OCI-M1 (cell line): Measurements from ENCODE around the gene CDH13.

Source experiments
- DNase-seq: peaks from one replicate; lab custom pipeline; 2025; lab: John Stamatoyannopoulos, UW

CDH13 gene

GRCh38 chr16:83809092-83809491 lies 1182.3 kb downstream of the CDH13 start:
- DNase-seq = no peak

- DNase-seq = no peak
Measured at GRCh38 chr16:83810901-83811300, 1184.1 kb downstream of the CDH13 start.

- DNase-seq = no peak
Measured at GRCh38 chr16:83813823-83814658, 1187.3 kb downstream of the CDH13 start.

GRCh38 chr16:83814659-83814985 lies 1187.9 kb downstream of the CDH13 start:
- no peak for DNase-seq

GRCh38 chr16:83817022-83817421 lies 1190.3 kb downstream of the CDH13 start:
- no peak for DNase-seq

GRCh38 chr16:83818276-83818675 lies 1191.5 kb downstream of the CDH13 start:
- no peak for DNase-seq

GRCh38 chr16:83819361-83819760 lies 1192.6 kb downstream of the CDH13 start:
- DNase-seq = no peak

- DNase-seq = peak; percentile 84
Measured at GRCh38 chr16:83826146-83826913, 1199.6 kb downstream of the CDH13 start.

- DNase-seq = no peak
Measured at GRCh38 chr16:83830091-83830768, 1203.5 kb downstream of the CDH13 start.

- DNase-seq = no peak
Measured at GRCh38 chr16:83830769-83831455, 1204.1 kb downstream of the CDH13 start.

GRCh38 chr16:83831456-83831987 lies 1204.8 kb downstream of the CDH13 start:
- DNase-seq = no peak

GRCh38 chr16:83833921-83834320 lies 1207.2 kb downstream of the CDH13 start:
- no peak for DNase-seq

GRCh38 chr16:83835586-83836566 lies 1209.1 kb downstream of the CDH13 start:
- peak; percentile 68 for DNase-seq

- DNase-seq = no peak
Measured at GRCh38 chr16:83837566-83837965, 1210.8 kb downstream of the CDH13 start.

- DNase-seq = no peak
Measured at GRCh38 chr16:83838151-83838550, 1211.4 kb downstream of the CDH13 start.

GRCh38 chr16:83839561-83839960 lies 1212.8 kb downstream of the CDH13 start:
- no peak for DNase-seq

GRCh38 chr16:83840060-83840617 lies 1213.4 kb downstream of the CDH13 start:
- DNase-seq = no peak

- DNase-seq = no peak
Measured at GRCh38 chr16:83842291-83842690, 1215.5 kb downstream of the CDH13 start.

- DNase-seq = peak; percentile 11
Measured at GRCh38 chr16:83842756-83843507, 1216.2 kb downstream of the CDH13 start.

GRCh38 chr16:83843657-83844056 lies 1216.9 kb downstream of the CDH13 start:
- DNase-seq = no peak
